Measurements from ENCODE around the gene CEP170.

CEP170 gene

GRCh38 chr1:243267914-243268653, 13.0 kb upstream of the CEP170 start:
- DNase-seq (ENCODE audit: low spot score) = no peak

- DNase-seq (ENCODE audit: low spot score) = no peak
Observed at GRCh38 chr1:243267471-243267880, 12.4 kb upstream of the CEP170 start.

DNA sequence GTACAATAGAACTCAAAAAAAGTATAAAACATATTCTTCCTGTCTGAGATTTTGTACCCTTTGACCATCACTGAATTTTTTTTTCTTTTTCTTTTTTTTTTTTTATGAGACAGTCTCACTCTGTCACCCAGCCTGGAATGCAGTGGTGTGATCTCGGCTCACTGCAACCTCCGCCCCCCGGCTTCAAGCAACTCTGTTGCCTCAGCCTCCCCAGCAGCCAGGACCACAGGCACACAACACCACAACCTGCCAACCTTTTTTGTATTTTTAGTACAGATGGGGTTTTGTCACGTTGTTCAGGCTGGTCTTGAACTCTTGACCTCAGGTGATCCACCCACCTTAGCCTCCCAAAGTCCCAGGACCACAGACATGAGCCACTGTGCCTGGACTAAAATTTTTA, 11.2 kb upstream of the CEP170 start:
- DNase-seq (ENCODE audit: low spot score) = no peak

- no peak for DNase-seq (ENCODE audit: low spot score)
Observed at GRCh38 chr1:243264717-243265116, 9.6 kb upstream of the CEP170 start.

DNA sequence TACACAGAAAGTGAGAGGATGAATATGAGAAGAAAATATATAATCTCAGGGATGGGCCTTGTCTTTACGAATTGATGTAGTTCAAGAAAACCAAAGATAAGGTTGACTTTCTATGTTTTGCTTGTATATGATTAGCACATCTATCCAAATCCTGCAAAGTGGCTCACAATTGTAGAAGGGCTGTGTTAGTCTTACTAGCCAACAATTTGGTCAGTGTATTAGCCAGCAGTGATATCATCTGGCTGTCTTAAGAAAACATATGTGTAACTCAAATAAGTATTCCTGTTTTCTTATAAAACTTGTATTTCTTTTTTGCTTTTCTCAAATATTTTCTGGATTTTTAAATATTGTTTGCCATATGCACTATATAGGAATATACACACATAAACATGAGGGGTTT, 6.3 kb upstream of the CEP170 start:
- DNase-seq (ENCODE audit: low spot score) = no peak

- DNase-seq (ENCODE audit: low spot score) = no peak
Observed at GRCh38 chr1:243260221-243260880, 5.3 kb upstream of the CEP170 start.

- no peak for DNase-seq (ENCODE audit: low spot score)
Observed at GRCh38 chr1:243258731-243259130, 3.6 kb upstream of the CEP170 start.

- DNase-seq (ENCODE audit: low spot score) = no peak
Observed at GRCh38 chr1:243257189-243257588, 2.1 kb upstream of the CEP170 start.

DNA sequence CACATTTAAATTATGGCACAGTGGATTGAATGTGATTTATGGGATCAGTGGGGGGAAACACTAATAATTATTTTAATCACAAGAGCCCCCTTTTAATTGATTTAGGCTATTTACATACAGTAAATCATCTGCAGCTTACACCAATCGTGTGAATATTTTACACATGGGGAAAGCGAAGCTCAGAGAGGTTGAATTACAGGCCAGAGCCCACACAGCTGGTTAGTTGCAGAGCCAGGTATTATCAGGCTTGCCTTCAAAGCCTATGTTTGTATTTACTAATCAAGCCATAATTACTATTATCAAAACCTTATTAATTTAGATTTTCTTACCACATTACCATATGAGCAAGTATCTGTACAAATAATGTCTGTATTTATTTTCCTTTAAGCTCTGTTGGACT, 1.5 kb upstream of the CEP170 start:
- peak; percentile 15 for DNase-seq (ENCODE audit: low spot score)

GRCh38 chr1:243255791-243256512, 871 bp upstream of the CEP170 start, which contains the start of gene SDCCAG8:
TSS of gene SDCCAG8 (plus strand) at chr1:243256041. CDS start at chr1:243256174, 133 bp downstream.
- peak; percentile 99 for DNase-seq (ENCODE audit: low spot score)

GRCh38 chr1:243254233-243254926, 701 bp downstream of the CEP170 start:
- peak; percentile 67 for DNase-seq (ENCODE audit: low spot score)

GRCh38 chr1:243253926-243254232, 1.2 kb downstream of the CEP170 start:
- DNase-seq (ENCODE audit: low spot score) = no peak

DNA sequence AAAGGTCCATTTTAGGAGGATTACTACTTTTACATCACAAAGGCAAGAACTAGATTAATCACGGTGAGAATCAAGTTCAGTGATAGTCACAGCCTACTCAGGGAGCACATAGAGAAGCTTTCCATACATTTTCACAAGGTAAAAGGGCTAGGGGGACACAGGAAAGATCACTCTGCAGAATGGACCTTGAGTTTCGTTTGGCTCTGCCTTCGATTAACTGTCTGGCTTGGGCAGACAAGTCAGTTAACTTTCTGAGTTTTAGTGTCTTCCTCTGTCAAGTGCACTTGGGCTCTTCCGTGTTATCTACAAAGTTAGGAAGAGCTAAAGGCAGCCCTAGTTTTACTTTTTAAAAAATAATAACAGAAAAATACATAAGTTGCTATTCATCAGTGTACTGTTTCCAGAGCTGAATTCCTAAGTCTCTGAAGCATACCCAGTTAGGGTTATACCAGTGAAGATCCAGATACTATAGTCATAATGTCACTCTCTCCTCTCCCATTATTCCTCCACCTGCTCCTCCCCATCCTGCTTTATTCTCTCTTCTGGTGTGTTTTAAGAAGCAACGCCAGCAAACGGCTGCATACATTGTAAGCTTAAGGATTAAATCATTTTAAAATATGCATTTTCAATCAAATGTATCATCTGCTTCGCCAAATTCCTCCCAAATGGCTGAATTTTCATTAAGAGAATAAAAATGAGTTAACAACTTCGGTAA, 1.7 kb downstream of the CEP170 start:
- DNase-seq (ENCODE audit: low spot score) = peak; percentile 30

DNA sequence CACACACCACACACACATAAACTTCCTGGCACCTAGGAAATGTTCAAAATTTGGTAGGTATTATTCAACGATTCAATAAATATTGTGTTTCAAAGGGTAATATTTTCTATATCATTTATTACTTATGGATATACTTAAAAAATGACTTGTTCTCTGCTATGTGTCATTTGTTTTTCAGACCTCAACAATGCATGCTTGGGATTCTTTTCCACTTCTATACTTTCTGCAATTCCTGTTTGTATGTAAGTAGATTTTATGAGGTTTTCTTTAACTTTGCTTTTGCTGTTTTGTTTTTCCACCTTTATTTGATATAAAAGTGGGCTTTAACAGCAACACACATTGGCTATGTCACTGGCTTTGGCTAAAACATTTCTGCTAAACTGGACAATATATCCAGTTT, 3.5 kb downstream of the CEP170 start:
- no peak for DNase-seq (ENCODE audit: low spot score)

DNA sequence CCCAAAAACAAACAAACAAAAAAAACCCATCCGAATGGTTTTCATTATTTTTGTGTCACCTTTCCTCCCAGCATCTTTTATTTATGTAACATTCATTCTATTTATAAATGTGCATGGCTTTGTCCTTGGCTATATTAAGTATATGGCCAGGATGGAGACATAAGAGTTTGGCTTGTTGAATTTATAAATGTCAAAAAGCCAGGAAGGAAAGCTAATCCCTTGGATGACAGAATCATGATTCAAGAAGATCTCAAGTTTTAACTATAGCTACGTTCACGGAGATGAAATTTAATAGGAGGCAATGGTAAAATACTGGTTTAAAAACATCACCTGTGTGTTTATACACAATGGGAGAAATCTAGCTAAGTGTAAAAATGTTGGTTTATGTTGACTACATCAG, 5.0 kb downstream of the CEP170 start:
- DNase-seq (ENCODE audit: low spot score) = no peak

- DNase-seq (ENCODE audit: low spot score) = no peak
Observed at GRCh38 chr1:243249214-243249613, 5.9 kb downstream of the CEP170 start.

DNA sequence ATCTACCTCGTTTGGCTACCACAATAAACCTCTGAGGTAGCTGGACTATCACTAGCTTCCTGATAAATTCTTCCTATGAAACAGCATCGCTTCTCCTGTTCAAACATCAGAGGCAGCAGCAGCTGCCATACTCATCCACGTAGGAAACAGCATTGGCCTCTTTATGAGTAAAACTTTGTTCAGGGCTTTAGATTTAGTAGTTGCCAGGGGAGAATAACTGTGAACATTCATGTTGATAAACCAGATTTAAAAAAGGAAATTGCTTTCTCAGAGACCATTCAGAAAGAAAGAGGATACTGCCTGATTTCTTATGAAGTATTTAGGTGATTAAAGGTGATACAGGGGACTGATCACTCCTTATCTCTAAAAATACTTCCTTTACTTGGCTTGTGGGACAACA, 7.2 kb downstream of the CEP170 start:
- DNase-seq (ENCODE audit: low spot score) = no peak

GRCh38 chr1:243246916-243247315, 8.2 kb downstream of the CEP170 start:
- DNase-seq (ENCODE audit: low spot score) = no peak

GRCh38 chr1:243244432-243244841, 10.6 kb downstream of the CEP170 start:
- no peak for DNase-seq (ENCODE audit: low spot score)

DNA sequence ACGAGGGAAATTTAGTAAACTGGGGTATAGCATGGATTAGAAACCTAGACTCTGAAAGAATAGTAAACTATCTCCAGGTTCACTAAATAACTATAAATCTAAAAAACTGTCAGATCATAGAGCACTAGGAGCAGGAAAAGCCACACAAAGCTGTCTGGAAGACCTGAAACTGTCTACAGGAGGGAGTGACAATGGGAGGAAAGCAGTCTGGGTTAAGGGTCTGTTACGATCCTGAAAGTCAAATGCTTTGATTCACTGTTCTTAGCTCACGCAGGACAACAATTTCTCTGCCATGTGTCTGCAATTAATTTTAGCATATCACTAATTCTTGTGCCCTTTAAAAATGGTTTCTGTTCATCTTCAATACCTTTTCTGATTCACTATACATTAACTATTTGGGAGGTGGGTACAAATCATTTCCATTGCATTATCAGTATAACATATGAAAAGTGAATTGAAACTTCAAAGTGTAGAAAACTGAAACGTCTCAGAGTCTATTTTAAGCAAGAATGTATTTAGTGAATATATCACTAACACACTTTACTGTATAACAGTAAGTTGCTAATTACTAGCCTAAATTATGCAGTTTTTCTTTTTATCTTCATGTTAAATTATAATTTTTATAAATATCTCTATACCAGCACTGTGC, 18.4 kb downstream of the CEP170 start:
- no peak for DNase-seq (ENCODE audit: low spot score)

- no peak for DNase-seq (ENCODE audit: low spot score)
Observed at GRCh38 chr1:243234978-243235647, 20.0 kb downstream of the CEP170 start.
